ENCODE measurements around the gene MYLK3.
"Not testable (repeated sequence)": the region's sequence is repeated elsewhere in the genome, so short reads cannot be mapped to it uniquely, and the experiment has no call there.

Gene MYLK3

DNA sequence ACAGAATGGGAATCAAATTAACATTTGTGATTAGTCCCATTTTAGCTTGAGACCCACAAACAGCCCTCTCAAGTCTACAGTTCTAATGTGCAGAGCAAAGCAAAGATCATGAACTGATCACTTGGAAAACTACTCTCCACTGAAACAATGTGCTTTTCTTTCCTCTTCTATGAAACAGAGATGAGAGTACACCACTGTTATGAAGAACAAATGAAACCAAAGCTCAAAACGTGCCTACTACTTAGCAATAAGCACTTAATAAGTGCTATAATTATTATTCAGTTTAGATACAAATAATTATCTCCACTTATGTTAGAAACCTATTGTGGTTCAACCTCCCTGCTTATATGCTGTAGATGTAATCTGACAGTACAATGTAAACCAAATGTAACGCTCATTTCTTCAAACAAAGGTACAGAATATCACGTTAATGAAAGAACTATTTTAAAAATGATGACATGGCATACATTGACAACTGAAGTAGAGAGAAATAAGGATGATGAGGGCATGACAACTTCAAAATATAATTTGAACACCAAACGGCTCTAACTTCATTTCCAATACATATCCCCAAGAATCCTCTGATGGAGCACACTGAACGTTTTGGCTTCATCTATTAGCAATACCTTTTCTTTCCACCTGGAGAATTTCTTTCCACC is 61.2 kb downstream of the MYLK3 start:
- TF ChIP-seq, protein P1, sequence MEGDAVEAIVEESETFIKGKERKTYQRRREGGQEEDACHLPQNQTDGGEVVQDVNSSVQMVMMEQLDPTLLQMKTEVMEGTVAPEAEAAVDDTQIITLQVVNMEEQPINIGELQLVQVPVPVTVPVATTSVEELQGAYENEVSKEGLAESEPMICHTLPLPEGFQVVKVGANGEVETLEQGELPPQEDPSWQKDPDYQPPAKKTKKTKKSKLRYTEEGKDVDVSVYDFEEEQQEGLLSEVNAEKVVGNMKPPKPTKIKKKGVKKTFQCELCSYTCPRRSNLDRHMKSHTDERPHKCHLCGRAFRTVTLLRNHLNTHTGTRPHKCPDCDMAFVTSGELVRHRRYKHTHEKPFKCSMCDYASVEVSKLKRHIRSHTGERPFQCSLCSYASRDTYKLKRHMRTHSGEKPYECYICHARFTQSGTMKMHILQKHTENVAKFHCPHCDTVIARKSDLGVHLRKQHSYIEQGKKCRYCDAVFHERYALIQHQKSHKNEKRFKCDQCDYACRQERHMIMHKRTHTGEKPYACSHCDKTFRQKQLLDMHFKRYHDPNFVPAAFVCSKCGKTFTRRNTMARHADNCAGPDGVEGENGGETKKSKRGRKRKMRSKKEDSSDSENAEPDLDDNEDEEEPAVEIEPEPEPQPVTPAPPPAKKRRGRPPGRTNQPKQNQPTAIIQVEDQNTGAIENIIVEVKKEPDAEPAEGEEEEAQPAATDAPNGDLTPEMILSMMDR (IDR thresholded peaks at IDR 0.05; ENCODE audit: low read depth, low read length), result no peak
- peak overlapping the region; percentile 78 for H3K4me3 ChIP-seq (ENCODE audit: low read depth, low read length)

DNA sequence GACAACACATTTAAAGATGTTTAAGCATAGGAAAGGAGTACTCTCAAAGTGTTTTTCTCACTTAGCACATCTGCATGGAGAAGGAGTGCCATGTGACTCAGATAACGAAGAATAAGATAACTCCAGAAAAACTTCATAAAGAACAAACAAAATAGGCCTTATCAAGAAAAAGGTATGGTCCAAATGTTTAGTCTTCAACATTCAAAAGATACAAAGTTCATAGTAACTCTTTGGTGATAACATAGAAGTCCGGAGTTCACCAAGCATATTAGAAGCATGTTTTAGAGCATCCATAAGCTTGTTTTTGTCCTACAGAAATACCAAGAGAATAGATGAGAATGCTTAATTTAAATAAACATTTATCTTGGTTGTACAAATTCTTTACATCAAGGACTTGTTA is 66.3 kb downstream of the MYLK3 start:
- H3K4me3 ChIP-seq (ENCODE audit: low read depth, low read length), result not testable (repeated sequence)

DNA sequence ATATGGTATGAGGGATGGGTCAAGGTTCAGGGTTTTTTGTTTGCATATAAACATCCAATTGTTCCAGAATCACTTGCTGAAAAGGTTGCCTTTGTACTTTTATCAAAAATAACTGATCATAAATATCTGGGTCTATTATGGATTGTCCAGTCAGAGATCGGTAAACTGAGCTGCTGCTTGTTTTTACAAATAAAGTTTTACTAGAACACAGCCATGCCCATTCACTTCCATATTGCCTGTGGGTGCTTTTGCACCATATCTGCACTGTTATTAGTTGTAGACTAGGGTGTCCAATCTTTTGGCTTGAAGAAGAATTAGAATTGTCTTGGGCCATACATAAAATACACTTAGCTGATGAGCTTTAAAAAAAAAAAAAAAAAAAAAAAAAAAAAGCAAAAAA is 70.2 kb downstream of the MYLK3 start:
- H3K4me3 ChIP-seq (ENCODE audit: low read depth, low read length), result not testable (repeated sequence)

DNA sequence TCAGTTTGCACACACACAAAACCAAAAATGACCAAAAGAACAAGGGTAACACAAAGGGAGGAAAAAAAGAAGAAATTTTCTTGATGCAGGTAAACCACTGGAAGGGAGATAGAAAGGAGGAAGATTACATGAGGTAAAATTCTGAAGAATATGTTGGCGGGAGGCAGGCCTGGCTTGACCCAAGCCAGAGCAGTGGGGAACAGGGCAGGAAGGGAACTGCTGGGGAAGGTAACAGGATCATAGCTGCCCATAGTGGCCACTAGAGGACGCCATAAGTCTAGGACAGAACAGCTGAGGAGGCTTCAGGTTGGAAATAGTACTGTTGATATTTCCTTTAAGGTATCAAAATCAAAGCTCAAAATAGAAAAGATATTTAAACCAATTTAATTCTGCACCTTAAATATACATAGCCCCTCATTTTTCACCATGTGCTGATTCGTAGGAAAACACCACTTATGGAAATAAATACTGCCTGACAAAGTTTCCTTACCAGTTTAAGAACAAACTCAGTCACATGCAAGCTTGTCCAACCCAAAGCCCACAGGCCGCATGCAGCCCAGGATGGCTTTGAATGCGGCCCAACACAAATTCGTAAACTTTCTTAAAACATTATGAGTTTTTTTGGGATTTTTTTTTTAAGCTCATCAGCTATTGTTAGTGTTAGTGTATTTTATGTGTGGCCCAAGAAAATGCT is 74.7 kb downstream of the MYLK3 start:
- TF ChIP-seq, protein P1 (IDR thresholded peaks at IDR 0.05; ENCODE audit: low read depth, low read length), result peak; percentile 98

DNA sequence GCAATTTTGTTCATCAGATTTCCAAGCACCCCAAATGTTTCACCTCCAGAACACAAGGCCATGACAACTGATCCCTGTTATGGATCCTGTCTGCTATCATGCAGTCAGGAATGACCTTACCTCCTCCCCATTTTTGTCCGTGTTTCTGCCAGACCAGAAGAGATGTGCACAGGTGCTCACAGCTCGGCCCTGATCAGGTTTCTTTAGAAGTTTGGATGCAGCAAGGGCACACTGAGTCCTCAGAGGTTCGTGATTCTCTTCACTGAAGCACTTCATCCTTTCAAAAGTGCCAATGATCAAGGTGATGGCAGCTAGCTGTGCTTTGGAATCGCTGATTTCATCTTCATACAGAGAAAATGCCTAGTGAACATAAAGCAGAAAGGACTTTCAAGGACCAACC is 86.0 kb downstream of the MYLK3 start:
- TF ChIP-seq, protein P1 (IDR thresholded peaks at IDR 0.05; ENCODE audit: low read depth, low read length), result no peak
- H3K4me3 ChIP-seq (ENCODE audit: low read depth, low read length), result no peak overlapping the region

More for the DNA sequence above, 74.7 kb downstream of the MYLK3 start:
- no peak overlapping the region for H3K4me3 ChIP-seq (ENCODE audit: low read depth, low read length)

DNA sequence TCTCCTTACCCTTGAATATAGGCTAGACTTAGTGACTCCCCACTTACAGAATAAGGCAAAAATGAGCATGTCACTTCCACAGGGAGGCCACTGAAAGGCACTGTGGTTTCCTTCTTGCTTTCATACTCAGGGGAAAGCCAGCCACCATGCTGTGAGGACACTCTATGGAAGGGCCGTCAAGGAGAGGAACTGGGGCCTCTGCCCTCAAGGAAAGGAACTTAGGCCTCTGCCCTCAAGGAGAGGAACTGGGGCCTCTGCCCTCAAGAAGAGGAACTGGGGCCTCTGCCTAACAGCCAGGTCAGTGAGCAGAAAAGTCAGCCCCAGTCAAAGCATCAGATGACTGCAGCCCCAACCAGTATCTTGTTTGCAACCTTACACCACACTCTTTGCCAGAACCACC is 89.2 kb downstream of the MYLK3 start:
- TF ChIP-seq, protein P1 (IDR thresholded peaks at IDR 0.05; ENCODE audit: low read depth, low read length), result no peak
- H3K4me3 ChIP-seq (ENCODE audit: low read depth, low read length), result no peak overlapping the region
